Left renal pelvis (tissue), 4 donors: ENCODE measurements around the gene CXorf65. TPM values are rescaled to one million over a fixed set of nuclear protein-coding genes. Genes with fewer than 3 reads are reported as not detected.

ENCODE experiments used
- DNase-seq, 4 donors: peaks; one replicate each; pipeline ENCODE4 v3.0.0-alpha.2; 2013; ENCODE audit warnings: low read depth in 4 of 4, low spot score in 3 of 4
- polyA plus RNA-seq, 4 donors: library from polyadenylated mRNA; unstranded; fragments of 120-200 nt; gene quantifications; one replicate each; pipeline ENCODE4 v1.2.1, GENCODE V29; 2013; ENCODE audit not compliant: insufficient read length in 4 of 4

Gene CXorf65
- polyA plus RNA-seq, 4 donors, result 0.20 to 0.37 TPM; not detected in 2

DNA sequence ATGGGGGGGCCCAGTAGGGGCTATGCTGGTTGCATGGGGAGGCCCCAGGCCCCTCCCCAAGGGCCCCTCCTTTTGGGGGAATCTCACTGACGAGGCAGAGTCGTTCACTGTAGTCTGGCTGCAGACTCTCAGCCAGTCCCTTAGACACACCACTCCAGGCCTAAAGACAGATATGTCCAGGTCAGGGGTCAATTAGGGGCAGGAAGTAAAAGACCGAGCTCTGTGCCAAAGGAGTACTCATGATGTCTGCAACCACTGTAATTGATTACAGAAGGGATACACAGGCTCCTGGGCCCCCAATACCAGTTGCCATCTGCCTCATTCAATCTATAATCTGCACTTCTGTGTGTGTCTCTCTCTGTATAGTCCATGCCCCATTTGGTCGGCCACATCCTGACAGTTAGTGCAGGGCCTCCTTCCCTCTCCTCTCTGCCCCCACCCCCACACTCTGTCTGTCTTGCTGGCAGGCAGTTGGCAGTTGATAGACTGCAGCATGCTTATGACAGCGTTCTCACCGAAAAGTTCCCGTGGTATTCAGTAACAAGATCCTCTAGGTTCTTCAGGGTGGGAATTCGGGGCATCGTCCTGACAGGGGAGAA, 1.3 kb upstream of the CXorf65 start:
- no peak for DNase-seq

DNA sequence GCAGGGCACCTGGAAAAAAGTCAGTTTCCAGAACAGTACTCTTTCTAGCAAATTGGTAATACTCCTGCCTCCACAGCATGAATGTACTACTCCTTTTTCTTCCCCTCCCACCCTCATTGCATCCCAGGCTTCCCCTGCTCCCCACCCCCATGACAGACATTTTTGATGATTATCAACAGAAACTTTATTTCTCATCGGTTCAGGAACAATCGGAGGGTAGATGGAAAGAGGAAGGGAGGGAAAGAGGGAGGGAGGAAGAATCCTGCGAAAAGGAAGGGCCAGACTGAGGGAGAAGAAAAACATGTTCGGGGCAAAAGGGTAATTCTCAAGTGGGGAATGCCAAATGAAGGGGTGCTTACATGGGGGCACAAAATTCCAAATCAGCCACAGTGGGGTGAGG, 705 bp upstream of the CXorf65 start:
- no peak for DNase-seq

DNA sequence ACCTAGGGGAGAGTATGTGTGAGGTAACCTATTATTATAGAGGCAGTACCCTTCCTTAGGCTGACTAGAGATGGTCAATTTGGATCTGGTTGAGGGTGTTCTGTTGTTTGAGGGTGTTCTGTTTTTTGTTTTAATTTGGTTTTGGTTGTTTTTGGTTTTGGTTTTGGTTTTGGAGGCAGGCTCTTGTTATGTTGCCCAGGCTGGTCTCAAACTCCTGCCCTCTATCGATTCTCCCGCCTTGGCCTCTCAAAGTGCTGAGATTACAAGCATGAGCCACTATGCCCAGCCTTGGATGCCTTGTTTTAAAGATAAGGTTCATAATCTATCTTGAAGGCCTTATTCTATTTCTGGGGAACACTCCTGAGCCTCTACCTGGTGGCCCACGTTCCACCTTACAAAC, 912 bp downstream of the CXorf65 start:
- DNase-seq, result no peak

DNA sequence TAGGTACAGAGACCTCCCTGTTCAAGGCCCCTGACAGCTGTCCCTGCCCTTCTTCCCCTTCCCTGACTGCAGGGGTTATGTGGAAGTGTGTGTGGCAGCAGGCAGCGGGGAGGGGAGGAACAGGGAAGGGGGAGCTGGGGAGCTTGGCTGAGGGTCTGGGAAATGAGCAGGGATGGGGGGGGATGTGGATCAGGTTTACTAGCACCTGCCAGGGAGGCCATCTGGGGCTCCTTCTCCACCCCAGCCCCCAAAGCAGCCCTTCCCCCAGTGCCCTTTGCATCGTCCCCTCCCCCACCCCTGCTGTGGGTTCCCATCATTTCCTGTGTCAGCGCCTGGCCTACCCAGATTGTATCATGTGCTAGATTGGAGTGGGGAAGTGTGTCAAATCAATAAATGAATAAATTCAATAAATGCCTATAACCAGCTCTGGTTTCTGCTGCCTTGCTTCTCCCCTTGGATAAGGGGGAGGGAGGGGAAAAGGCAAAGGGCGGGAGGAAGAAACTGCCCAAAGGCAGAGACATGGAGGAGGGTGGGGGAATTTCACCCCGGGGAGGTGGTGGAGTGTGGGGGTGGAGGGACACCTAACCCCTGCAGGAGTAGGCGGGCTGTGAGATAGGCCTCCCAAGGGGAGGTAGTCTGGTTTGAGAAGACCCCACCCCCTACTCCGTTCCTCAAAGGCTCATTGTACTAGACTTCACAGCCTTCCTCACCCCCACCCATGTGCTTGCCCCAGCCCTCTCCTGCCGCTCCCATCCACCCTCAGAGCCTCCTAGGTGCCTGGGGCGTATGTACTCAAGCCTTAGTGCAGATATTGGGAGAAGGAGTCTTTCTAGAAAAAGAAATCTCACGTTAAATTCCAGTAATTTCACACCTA, 3.2 kb downstream of the CXorf65 start:
- DNase-seq, result no peak

DNA sequence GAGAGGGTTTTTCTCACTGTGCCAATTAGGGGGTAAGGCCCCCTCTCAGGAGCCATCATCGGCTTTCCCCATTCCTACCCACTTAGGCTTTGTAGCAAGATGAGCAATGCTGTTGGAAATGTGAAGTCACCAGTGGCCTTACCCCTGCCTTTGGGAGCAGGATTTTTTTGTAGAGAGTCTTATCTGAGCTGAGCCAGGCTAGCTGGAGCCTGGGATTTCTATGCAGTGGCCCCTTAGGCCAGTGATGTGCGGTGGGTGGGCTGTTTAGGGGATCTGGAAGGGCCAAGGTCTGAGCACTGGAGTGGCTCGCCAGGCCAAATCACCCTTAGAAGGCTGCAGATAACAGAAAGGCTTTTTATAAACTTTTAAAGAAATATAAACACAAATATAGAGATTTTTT, 4.2 kb downstream of the CXorf65 start:
- no peak for DNase-seq

DNA sequence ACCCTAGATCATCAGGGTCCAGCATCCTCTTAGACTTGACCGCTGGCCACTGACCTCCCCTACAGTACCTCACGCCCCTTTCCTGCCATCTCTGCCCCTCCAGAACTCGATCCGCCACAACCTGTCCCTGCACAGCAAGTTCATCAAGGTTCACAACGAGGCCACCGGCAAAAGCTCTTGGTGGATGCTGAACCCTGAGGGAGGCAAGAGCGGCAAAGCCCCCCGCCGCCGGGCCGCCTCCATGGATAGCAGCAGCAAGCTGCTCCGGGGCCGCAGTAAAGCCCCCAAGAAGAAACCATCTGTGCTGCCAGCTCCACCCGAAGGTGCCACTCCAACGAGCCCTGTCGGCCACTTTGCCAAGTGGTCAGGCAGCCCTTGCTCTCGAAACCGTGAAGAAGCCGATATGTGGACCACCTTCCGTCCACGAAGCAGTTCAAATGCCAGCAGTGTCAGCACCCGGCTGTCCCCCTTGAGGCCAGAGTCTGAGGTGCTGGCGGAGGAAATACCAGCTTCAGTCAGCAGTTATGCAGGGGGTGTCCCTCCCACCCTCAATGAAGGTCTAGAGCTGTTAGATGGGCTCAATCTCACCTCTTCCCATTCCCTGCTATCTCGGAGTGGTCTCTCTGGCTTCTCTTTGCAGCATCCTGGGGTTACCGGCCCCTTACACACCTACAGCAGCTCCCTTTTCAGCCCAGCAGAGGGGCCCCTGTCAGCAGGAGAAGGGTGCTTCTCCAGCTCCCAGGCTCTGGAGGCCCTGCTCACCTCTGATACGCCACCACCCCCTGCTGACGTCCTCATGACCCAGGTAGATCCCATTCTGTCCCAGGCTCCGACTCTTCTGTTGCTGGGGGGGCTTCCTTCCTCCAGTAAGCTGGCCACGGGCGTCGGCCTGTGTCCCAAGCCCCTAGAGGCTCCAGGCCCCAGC, 5.7 kb downstream of the CXorf65 start:
- no peak for DNase-seq

DNA sequence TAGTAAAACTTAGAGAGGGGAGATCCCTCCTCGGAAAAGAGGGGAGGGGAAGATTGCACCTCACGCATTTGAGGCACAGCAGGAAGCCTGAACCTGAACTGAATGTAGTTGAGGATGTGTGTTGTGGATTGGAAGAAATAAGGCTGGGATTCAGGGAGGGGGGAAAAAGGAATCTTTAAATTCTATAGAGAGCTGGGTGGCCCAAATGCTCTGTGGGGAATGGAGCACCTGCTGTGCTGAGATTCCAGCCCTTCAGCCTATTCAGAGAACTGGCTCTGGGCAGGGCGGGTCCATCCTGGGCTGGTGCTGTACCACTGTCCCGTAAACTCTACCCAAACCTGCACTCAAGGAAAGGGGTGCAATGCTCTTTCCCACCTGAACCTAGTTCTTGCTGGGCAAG, 6.8 kb downstream of the CXorf65 start:
- no peak for DNase-seq

DNA sequence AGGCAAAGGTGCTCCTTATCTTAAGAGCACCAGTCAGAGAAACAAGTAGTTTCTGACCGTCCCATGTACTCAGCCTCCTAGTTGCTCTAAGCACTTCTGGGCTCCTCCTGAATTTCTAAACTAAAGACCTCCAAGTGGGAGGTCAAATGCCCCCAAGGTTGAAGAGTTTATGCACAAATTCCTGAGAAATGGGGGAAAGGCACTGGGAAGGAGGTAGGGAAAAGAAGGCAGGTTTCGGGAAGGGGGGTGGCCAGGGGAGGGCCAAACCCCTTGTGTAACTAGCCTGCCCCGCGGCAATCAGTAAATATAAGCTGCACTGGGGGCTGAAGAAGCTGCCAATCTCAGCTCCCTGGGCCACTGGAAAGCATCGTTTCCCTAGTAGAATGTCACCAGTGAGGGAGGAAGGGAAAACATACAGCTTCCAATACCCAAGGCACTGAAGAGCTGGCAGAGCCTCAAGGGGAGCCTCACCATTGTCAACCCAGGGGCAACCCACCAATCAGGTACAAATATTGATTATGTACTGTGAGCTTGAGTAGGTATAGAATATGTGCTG, 7.5 kb downstream of the CXorf65 start:
- no peak for DNase-seq

DNA sequence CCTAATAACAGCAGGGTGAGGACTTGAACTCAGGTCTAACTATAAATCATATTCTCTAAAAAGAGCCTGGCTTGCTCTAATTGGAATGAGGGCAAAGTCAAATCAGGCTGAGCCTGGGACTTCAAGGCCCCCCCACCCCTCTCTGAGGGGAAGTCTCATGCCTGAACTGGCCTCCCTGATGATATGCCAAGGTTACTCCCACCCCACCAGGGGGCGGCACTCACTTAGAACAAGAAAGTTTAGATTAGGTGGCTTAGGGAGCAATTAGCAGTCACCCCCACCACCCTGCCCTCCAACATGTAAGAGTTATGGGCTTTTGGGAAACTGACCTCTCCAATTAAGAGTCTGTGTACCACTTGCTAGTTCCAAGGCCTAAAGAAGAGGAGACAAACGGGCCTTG, 8.2 kb downstream of the CXorf65 start:
- DNase-seq, result no peak

DNA sequence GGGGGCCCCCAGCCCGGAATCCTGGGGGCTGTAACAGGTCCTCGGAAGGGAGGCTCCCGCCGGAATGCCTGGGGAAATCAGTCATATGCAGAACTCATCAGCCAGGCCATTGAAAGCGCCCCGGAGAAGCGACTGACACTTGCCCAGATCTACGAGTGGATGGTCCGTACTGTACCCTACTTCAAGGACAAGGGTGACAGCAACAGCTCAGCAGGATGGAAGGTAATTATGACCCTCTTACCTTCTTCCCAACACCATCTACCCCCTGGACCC, 9.8 kb downstream of the CXorf65 start:
- no peak for DNase-seq

DNA sequence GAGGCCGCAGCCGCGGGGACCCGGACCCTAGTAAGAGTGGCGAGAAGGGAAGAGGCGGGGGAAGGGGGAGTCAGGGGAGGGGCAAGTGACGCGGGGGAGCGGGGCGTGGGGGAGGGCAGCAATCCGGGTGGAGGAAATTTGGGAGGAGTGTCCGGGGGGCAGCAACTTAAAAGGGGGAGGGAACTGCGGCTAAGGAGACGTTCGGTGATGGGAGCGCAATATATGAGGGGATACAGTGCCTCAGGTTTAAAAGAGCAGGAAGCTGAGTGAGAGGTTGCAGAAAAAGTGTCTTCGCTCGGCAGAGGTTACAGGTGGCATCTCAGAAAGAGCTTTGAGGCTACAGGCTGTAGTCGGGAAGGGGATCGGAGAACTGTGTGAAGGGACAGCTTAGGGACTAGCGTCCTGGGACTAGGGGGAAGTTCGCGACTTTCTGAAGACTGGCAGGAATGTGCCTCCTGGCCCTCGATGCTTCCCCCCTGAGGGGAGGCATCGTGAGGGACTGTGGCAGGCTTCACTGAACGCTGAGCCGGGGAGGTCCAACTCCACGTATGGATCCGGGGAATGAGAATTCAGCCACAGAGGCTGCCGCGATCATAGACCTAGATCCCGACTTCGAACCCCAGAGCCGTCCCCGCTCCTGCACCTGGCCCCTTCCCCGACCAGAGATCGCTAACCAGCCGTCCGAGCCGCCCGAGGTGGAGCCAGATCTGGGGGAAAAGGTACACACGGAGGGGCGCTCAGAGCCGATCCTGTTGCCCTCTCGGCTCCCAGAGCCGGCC, 10.4 kb downstream of the CXorf65 start:
- DNase-seq, result no peak

DNA sequence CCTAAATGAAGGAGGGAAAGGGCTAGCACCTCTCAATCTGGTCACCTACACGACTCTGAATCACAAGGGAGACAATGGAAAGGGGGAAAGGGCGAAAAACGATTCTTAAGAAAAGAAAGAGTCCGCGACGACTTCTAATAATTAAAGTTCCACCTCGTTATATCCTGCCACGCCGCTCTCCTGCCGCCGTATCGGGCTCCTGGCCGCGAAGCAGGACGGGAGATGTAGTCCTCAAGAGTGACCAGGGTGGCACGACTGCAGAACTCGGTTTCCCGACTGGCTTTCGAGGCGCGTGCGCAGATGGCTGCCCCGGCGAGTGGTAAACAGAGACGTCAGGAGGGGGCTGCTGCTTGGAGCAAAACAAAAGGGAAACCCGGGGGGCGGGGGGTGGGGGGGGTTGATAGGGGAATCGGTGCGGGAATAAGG, 11.0 kb downstream of the CXorf65 start, which contains the start of gene FOXO4:
Gene FOXO4, plus strand, starts transcription at position 297 of the 426 bp plus-strand sequence. CDS start 678 bp downstream, outside the sequence.
- peak in 3 of 4 donors; percentile 60 to 76 (median 72) for DNase-seq

DNA sequence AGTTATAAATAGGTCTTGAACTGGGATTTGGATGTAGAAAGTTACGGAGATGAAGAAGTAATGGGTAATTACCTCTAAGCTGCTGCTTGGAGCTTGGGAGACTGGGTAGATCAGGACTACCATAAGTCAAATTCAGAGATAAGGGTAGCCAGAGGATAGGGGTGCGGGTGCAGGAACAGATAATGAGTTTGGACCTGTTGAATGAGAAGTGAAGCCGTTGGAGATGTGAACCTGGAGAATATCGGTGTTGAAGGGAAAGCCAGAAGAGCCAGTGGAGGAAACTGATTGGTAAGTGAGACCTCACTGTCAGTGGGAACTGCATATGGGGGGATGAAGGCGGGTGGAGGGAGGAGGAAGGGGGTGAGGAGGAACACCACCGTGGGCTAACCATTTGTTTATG, 11.5 kb downstream of the CXorf65 start:
- no peak for DNase-seq

DNA sequence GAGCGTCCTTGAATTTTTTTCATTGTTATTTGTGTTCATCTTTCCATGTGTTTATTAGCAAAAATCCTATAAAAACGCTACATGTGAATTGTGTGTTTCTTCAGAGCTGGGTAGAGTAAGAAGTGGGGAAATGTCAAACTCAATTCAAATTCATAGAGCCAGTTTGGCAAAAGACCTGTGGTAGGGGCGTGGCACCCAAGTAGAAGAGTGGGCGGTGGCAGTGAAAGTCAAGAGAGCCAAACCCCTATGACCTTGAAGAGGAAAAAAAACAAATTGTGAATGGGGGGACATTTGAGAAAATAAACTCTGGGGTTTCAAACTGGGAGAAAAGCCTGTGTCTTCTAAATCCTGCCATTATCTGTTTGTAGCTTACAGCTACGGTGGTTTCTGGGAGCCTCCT, 15.3 kb downstream of the CXorf65 start:
- DNase-seq, result no peak

DNA sequence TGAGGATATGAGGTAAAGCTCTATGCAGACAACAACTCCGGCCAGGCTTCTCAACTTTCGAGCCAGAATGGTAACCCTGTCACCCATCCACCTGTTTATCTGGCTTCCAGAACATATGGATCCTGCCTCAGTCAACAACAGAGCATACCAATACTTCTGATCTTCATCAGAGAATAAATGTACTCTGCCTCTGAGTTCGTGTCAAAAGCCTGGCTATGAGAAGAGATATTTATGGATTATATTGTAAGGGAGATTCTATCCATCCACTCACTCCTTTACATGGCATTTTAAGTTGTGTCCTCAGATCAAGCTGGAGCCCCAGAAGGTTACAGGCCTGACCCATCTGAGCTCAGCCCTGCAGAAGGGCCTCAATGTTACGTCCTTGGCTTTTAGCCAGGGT, 20.6 kb downstream of the CXorf65 start:
- no peak for DNase-seq

DNA sequence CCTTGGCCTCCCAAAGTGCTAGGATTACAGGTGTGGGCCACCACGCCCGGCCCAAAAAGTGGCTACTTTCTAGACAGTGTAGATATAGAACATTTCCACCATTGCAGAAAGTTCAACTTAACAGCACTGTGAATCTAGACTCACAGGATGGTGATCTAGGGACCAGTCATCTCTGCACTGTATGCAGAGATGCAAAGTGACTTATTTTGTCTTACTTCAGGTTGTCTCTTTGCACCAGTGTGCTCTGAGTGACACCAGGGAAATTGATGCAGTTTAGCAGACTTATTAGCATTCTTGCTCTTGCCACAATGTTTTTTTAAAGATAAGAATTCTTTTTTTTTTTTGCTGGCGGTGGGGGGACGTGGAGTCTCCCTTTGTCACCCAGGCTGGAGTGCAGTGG, 23.7 kb downstream of the CXorf65 start:
- no peak for DNase-seq

DNA sequence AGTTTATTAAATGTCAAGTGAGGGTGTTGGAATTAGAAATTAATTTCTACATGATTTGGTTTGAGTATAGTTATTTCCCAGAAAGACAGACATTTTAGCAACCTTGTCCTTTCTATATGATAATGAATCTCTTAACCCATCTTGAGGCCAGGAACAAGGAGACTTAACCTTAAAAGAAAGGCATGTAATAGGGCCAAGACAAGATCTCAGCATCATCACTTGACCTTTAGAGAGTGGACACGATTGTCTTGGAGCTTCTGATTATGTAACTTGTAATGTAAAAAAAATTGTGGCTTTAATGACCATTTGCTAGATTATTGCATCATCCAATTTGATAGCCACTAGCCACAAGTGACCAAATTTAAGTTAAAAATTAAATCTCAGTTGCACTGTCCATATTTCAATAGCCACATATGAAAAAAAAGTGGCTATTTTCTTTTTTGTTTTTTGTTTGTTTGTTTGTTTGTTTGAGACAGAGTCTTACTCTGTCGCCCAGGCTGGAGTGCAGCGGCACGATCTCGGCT, 24.4 kb downstream of the CXorf65 start:
- no peak for DNase-seq

DNA sequence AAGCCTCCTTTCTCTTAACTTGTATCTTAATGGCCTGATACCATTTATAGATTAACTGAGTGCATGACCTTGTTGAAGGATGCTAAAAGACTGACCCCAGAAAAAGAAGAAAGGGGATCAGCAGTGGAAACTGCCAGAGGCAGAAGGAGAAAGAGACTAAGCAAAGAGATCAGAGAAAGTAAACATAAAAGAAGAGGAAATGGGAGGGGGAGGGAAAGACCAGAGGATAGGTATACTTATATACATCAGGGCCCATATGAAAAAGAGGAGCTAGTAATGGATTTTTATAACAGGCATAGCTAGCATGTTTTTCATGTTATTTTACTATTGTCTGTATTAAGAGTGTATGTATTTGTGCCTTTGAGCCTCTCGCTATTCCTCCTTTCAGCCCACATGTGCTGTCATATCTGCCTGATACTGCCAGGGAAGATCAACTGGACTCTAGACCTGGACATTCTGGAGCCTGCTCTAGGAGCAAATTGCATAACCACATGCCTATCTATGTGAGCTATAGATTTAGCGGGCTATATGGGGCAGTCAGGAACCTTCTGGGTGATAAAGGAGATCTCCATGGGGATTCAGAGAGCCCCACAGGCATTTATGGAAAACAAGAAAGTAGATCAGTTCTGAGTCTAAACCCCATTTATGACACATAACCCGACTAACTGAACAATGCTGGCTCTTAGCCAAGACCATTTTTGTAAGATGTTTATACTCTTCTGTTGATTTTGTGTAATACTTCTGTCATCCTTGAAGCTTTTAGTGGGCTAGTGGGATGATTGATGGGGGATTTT, 25.0 kb downstream of the CXorf65 start:
- DNase-seq, result no peak

DNA sequence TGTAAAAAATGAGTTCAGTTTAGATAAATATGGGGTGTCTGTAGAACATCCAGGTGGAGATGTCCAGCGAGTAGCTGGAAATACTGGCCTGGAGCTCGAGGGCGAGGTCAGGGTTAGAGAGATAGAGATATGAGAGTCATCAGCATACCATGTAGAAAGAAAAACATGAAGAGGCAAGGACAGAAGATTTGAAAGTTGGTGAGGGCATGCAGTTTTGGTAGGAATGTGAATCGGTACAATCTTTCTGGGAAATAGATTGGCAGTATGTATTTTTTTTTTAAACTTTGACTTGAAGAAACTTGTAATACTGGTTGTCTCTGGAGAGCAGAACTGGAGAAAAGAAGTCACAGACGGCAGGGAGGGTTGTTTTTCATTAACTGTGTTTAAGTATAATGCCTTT, 36.0 kb downstream of the CXorf65 start:
- no peak for DNase-seq
